Measurements from ENCODE around the gene ITGA1.

Gene ITGA1

DNA sequence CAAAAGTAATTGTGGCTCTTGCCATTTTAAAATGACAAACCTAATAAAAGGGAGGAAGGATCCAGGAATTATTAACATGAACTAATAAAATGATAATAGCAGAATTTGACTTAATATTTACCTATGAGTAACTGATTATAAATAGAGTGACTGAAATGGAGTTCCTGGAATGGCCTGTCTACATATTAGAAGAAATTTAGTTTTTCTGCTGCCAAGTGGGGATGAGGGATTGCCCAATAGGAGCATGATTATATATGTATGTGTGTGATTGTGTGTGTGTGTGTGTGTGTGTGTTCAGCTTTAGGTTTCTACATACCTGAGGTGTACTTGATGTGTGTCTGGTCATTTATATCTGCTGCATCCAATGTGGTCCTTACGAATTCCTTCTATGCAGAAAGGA, 36.6 kb upstream of the ITGA1 start:
- no peak for DNase-seq (ENCODE audit: low read depth in 1 of 2, low spot score in 1 of 2)
- no peak for TF ChIP-seq CTCF (IDR thresholded peaks at IDR 0.05; ENCODE audit: insufficient read depth, low read length)
- no peak for TF ChIP-seq POLR2AphosphoS5 (IDR thresholded peaks at IDR 0.05; ENCODE audit: low read depth)
- no peak for TF ChIP-seq SPI1 (IDR thresholded peaks at IDR 0.05; ENCODE audit: borderline replicate concordance, low read depth)
- Histone ChIP-seq H3K4me3 (replicated peaks; ENCODE audit: insufficient read depth, low read length) (no peak overlapping the region), H3K27me3 (ENCODE audit: insufficient read depth, poor library complexity, severe bottlenecking) (peaks cover 3% of the 10 kb centered on the region), H3K27ac (replicated peaks) (no peak overlapping the region)

GRCh38 chr5:52754051-52754450, 33.7 kb upstream of the ITGA1 start:
- TF ChIP-seq SPI1 (IDR thresholded peaks at IDR 0.05; ENCODE audit: borderline replicate concordance, low read depth), result no peak
- no peak for TF ChIP-seq CTCF (IDR thresholded peaks at IDR 0.05; ENCODE audit: insufficient read depth, low read length)
- no peak for TF ChIP-seq POLR2AphosphoS5 (IDR thresholded peaks at IDR 0.05; ENCODE audit: low read depth)
- no peak for TF ChIP-seq GABPA (IDR thresholded peaks at IDR 0.05; ENCODE audit: low read depth)
- TF ChIP-seq REST (IDR thresholded peaks at IDR 0.05; ENCODE audit: insufficient replicate concordance, low read depth), result no peak
- no peak overlapping the region for H3K4me3 ChIP-seq (replicated peaks; ENCODE audit: insufficient read depth, low read length)

GRCh38 chr5:52757527-52757926, 30.2 kb upstream of the ITGA1 start:
- H3K27ac ChIP-seq (replicated peaks), result no peak overlapping the region
- no peaks in the 10 kb centered on the region for H3K27me3 ChIP-seq (ENCODE audit: insufficient read depth, poor library complexity, severe bottlenecking)
- H3K4me3 ChIP-seq (replicated peaks; ENCODE audit: insufficient read depth, low read length), result no peak overlapping the region
- no peak for DNase-seq (ENCODE audit: low read depth in 1 of 2, low spot score in 1 of 2)
- TF ChIP-seq REST (IDR thresholded peaks at IDR 0.05; ENCODE audit: insufficient replicate concordance, low read depth) (no peak), GABPA (IDR thresholded peaks at IDR 0.05; ENCODE audit: low read depth) (no peak), SPI1 (IDR thresholded peaks at IDR 0.05; ENCODE audit: borderline replicate concordance, low read depth) (no peak), POLR2AphosphoS5 (IDR thresholded peaks at IDR 0.05; ENCODE audit: low read depth) (no peak)

More at GRCh38 chr5:52754051-52754450, 33.7 kb upstream of the ITGA1 start:
- no peak for DNase-seq (ENCODE audit: low read depth in 1 of 2, low spot score in 1 of 2)
- Histone ChIP-seq H3K27ac (replicated peaks) (no peak overlapping the region), H3K27me3 (ENCODE audit: insufficient read depth, poor library complexity, severe bottlenecking) (no peaks in the 10 kb centered on the region)

GRCh38 chr5:52758014-52758413, 29.7 kb upstream of the ITGA1 start:
- Histone ChIP-seq H3K4me3 (replicated peaks; ENCODE audit: insufficient read depth, low read length) (no peak overlapping the region), H3K27me3 (ENCODE audit: insufficient read depth, poor library complexity, severe bottlenecking) (no peaks in the 10 kb centered on the region), H3K27ac (replicated peaks) (no peak overlapping the region)
- DNase-seq (ENCODE audit: low read depth in 1 of 2, low spot score in 1 of 2), result no peak
- no peak for TF ChIP-seq CTCF (IDR thresholded peaks at IDR 0.05; ENCODE audit: insufficient read depth, low read length)
- TF ChIP-seq SPI1 (IDR thresholded peaks at IDR 0.05; ENCODE audit: borderline replicate concordance, low read depth), result no peak
- no peak for TF ChIP-seq GABPA (IDR thresholded peaks at IDR 0.05; ENCODE audit: low read depth)
- no peak for TF ChIP-seq POLR2AphosphoS5 (IDR thresholded peaks at IDR 0.05; ENCODE audit: low read depth)
- TF ChIP-seq REST (IDR thresholded peaks at IDR 0.05; ENCODE audit: insufficient replicate concordance, low read depth), result no peak
